Measurements from ENCODE around the gene SETD4.

SETD4 gene

GRCh38 chr21:36089946-36090345, 29.6 kb upstream of the SETD4 start:
- H3F3A ChIP-seq (ENCODE audit: low read depth), result no peaks in the 10 kb centered on the region
- TF ChIP-seq EZH2phosphoT487 (IDR thresholded peaks at IDR 0.05; ENCODE audit: borderline replicate concordance) (no peak), CTCF (conservative IDR thresholded peaks at IDR 0.05; ENCODE audit: low read length) (no peak)
- no peaks in the 10 kb centered on the region for H3K79me2 ChIP-seq (ENCODE audit: insufficient read depth, low read length)
- no peaks in the 10 kb centered on the region for H3K4me1 ChIP-seq (ENCODE audit: insufficient read depth, low read length, poor library complexity, severe bottlenecking)
- H4K20me1 ChIP-seq (ENCODE audit: insufficient read depth, low read length, poor library complexity, severe bottlenecking), result no peaks in the 10 kb centered on the region
- no peak overlapping the region for H2AFZ ChIP-seq (ENCODE audit: low read length)
- no peak overlapping the region for H3K9ac ChIP-seq (ENCODE audit: low read depth, low read length, poor library complexity, severe bottlenecking)
- no peak overlapping the region for H3K4me3 ChIP-seq (ENCODE audit: low read length, poor library complexity, severe bottlenecking)
- H3K36me3 ChIP-seq (ENCODE audit: insufficient read depth, low read length), result no peaks in the 10 kb centered on the region
- H3K27me3 ChIP-seq (ENCODE audit: insufficient read depth, low read length, poor library complexity, severe bottlenecking), result no peaks in the 10 kb centered on the region
- H3K9me3 ChIP-seq (ENCODE audit: insufficient read depth, low read depth, low read length), result peaks cover 12% of the 10 kb centered on the region; the same call in 1 of the 2 replicates
- H3K9me2 ChIP-seq (replicated peaks; ENCODE audit: low read depth, low read length), result no peaks in the 10 kb centered on the region
- H3K4me2 ChIP-seq (ENCODE audit: low read depth, low read length, poor library complexity, severe bottlenecking), result no peak overlapping the region

- peak; percentile 56 for TF ChIP-seq CTCF (conservative IDR thresholded peaks at IDR 0.05; ENCODE audit: low read length)
- no peak for TF ChIP-seq EZH2phosphoT487 (IDR thresholded peaks at IDR 0.05; ENCODE audit: borderline replicate concordance)
- no peaks in the 10 kb centered on the region for H3K4me1 ChIP-seq (ENCODE audit: insufficient read depth, low read length, poor library complexity, severe bottlenecking)
- no peaks in the 10 kb centered on the region for H3K79me2 ChIP-seq (ENCODE audit: insufficient read depth, low read length)
- H3K36me3 ChIP-seq (ENCODE audit: insufficient read depth, low read length), result no peaks in the 10 kb centered on the region
- no peak overlapping the region for H3K9ac ChIP-seq (ENCODE audit: low read depth, low read length, poor library complexity, severe bottlenecking)
- H2AFZ ChIP-seq (ENCODE audit: low read length), result no peak overlapping the region
- H4K20me1 ChIP-seq (ENCODE audit: insufficient read depth, low read length, poor library complexity, severe bottlenecking), result no peaks in the 10 kb centered on the region
- no peaks in the 10 kb centered on the region for H3K27me3 ChIP-seq (ENCODE audit: insufficient read depth, low read length, poor library complexity, severe bottlenecking)
- no peaks in the 10 kb centered on the region for H3K9me2 ChIP-seq (replicated peaks; ENCODE audit: low read depth, low read length)
- no peak overlapping the region for H3K4me3 ChIP-seq (ENCODE audit: low read length, poor library complexity, severe bottlenecking)
- H3F3A ChIP-seq (ENCODE audit: low read depth), result no peaks in the 10 kb centered on the region
- no peaks in the 10 kb centered on the region for H3K9me3 ChIP-seq (ENCODE audit: insufficient read depth, low read depth, low read length)
- H3K4me2 ChIP-seq (ENCODE audit: low read depth, low read length, poor library complexity, severe bottlenecking), result no peak overlapping the region
These were observed 27.2 kb upstream of the SETD4 start for GRCh38 chr21:36087362-36088138.

- Histone ChIP-seq H3F3A (ENCODE audit: low read depth) (no peaks in the 10 kb centered on the region), H2AFZ (ENCODE audit: low read length) (no peak overlapping the region), H3K9me2 (replicated peaks; ENCODE audit: low read depth, low read length) (no peaks in the 10 kb centered on the region), H3K27me3 (ENCODE audit: insufficient read depth, low read length, poor library complexity, severe bottlenecking) (no peaks in the 10 kb centered on the region), H3K4me1 (ENCODE audit: insufficient read depth, low read length, poor library complexity, severe bottlenecking) (no peaks in the 10 kb centered on the region), H3K9me3 (ENCODE audit: insufficient read depth, low read depth, low read length) (no peaks in the 10 kb centered on the region), H3K36me3 (ENCODE audit: insufficient read depth, low read length) (no peaks in the 10 kb centered on the region), H3K4me3 (ENCODE audit: low read length, poor library complexity, severe bottlenecking) (no peak overlapping the region), H4K20me1 (ENCODE audit: insufficient read depth, low read length, poor library complexity, severe bottlenecking) (no peaks in the 10 kb centered on the region), H3K9ac (ENCODE audit: low read depth, low read length, poor library complexity, severe bottlenecking) (no peak overlapping the region), H3K4me2 (ENCODE audit: low read depth, low read length, poor library complexity, severe bottlenecking) (no peak overlapping the region), H3K79me2 (ENCODE audit: insufficient read depth, low read length) (no peaks in the 10 kb centered on the region)
- TF ChIP-seq EZH2phosphoT487 (IDR thresholded peaks at IDR 0.05; ENCODE audit: borderline replicate concordance) (no peak), CTCF (conservative IDR thresholded peaks at IDR 0.05; ENCODE audit: low read length) (no peak)
These were observed 21.9 kb upstream of the SETD4 start for GRCh38 chr21:36082237-36082664.
